ENCODE data around the gene PLK5.

DNA sequence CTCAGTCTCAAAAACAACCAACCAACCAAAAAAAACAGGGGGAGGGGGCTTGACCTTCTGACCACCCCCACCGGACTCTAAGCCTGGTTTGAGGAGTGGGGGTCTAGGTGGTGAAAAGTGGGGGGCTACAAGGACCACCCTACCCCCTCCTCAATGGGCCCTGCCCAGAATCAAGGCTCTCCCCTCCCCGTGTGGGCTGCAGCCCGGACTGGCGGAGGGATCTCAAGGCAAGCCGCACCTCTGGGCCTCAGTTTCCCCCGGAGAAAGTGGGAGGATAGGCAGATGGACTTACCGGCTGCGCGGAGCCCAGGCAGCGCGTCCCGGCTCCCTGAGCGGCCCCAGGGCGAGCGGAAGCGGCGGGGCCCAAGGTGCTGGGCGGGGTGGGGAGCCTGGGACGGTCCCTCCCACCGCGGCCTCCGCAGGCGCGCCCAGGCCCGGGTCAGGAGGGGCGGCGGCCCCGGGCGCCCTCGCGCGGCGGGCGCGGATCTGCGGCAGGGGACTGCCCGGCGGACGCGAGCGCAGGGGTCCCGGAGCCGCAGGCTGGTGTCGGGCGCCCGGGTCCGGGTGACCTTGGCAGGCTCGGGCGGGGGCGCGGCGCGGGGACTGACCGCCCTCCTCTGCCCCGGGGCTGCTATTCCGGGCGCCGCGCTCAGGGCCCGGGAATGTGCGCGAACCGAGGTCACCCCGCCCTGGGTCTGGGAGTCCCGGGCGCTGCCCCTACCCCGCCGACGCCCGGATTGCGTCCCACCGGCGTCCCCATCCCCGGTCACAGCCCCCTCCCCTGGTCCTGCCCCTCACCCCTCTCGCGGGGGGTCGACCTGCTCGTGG is 11.0 kb upstream of the PLK5 start, which contains the start of gene ADAMTSL5:
- peak in 1 of 2 donors; percentile 25 for TF ChIP-seq POLR2A (IDR thresholded peaks at IDR 0.05)
- TF ChIP-seq, protein P1, sequence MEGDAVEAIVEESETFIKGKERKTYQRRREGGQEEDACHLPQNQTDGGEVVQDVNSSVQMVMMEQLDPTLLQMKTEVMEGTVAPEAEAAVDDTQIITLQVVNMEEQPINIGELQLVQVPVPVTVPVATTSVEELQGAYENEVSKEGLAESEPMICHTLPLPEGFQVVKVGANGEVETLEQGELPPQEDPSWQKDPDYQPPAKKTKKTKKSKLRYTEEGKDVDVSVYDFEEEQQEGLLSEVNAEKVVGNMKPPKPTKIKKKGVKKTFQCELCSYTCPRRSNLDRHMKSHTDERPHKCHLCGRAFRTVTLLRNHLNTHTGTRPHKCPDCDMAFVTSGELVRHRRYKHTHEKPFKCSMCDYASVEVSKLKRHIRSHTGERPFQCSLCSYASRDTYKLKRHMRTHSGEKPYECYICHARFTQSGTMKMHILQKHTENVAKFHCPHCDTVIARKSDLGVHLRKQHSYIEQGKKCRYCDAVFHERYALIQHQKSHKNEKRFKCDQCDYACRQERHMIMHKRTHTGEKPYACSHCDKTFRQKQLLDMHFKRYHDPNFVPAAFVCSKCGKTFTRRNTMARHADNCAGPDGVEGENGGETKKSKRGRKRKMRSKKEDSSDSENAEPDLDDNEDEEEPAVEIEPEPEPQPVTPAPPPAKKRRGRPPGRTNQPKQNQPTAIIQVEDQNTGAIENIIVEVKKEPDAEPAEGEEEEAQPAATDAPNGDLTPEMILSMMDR (IDR thresholded peaks at IDR 0.05), result peak in 1 of 4 experiments; percentile 8

Data from gastroesophageal sphincter (tissue), 3 donors.